IPS-15b (cell line): ENCODE measurements around the gene KCNH8.
"Not testable (repeated sequence)": the region's sequence is repeated elsewhere in the genome, so short reads cannot be mapped to it uniquely, and the experiment has no call there.

Source experiments
- H3K27me3 ChIP-seq: one replicate; pipeline ENCODE4 v1.6.1; 2013; ENCODE audit warnings: low read length; ENCODE audit not compliant: control insufficient read depth, insufficient read depth
- H3K36me3 ChIP-seq: one replicate; pipeline ENCODE4 v1.6.1; 2013; ENCODE audit warnings: low read length; ENCODE audit not compliant: control insufficient read depth, insufficient read depth
- H3K4me1 ChIP-seq: one replicate; pipeline ENCODE4 v1.6.1; 2013; ENCODE audit warnings: mild to moderate bottlenecking, low read length; ENCODE audit not compliant: control insufficient read depth, insufficient read depth
- H3K4me3 ChIP-seq: one replicate; pipeline ENCODE4 v1.5.1; 2013; ENCODE audit warnings: low read depth, low read length
- H3K9ac ChIP-seq: one replicate; pipeline ENCODE4 v1.6.1; 2013; ENCODE audit warnings: low read depth, mild to moderate bottlenecking, low read length
- H3K9me3 ChIP-seq: one replicate; pipeline ENCODE4 v1.6.1; 2013; ENCODE audit warnings: mild to moderate bottlenecking, low read length; ENCODE audit not compliant: control insufficient read depth, insufficient read depth

KCNH8 gene

DNA sequence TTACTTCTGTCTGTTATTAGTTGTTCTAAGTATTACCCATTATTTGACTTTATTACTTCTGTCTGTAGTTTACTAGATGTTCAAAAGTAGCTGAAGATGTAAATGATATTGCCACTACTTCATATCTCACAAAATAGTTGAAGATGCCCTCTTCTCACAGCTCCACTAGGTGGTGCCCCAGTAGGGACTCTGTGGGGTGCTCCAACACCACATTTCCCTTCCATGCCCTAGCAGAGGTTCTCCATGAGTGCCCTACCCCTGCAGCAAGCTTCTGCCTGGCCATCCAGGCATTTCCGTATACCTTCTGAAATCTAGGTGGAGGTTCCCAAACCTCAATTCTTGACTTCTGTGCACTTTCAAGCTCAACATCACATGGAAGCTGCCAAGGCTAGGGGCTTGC is 80.8 kb downstream of the KCNH8 start:
- Histone ChIP-seq H3K9ac (no peak overlapping the region), H3K9me3 (no peaks in the 10 kb centered on the region), H3K36me3 (no peaks in the 10 kb centered on the region), H3K4me1 (peaks cover 3% of the 10 kb centered on the region), H3K4me3 (no peak overlapping the region), H3K27me3 (no peaks in the 10 kb centered on the region)

DNA sequence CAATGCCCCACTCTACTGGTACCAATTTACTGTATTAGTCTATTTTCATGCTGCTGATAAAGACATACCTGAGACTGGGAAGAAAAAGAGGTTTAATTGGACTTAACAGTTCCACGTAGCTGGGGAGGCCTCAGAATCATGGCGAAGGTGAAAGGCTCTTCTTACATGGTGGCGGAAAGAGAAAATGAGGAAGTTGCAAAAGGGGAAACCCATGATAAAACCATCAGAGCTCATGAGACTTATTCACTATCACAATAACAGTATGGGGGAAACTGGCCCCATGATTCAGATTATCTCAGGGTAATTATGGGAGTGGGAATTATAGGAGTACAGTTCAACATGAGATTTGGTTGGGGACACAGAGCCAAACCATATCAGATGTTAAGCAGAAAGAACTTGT is 81.6 kb downstream of the KCNH8 start:
- H3K36me3 ChIP-seq, H3K9me3 ChIP-seq, H3K27me3 ChIP-seq, H3K4me1 ChIP-seq, H3K4me3 ChIP-seq, H3K9ac ChIP-seq: not testable (repeated sequence)

DNA sequence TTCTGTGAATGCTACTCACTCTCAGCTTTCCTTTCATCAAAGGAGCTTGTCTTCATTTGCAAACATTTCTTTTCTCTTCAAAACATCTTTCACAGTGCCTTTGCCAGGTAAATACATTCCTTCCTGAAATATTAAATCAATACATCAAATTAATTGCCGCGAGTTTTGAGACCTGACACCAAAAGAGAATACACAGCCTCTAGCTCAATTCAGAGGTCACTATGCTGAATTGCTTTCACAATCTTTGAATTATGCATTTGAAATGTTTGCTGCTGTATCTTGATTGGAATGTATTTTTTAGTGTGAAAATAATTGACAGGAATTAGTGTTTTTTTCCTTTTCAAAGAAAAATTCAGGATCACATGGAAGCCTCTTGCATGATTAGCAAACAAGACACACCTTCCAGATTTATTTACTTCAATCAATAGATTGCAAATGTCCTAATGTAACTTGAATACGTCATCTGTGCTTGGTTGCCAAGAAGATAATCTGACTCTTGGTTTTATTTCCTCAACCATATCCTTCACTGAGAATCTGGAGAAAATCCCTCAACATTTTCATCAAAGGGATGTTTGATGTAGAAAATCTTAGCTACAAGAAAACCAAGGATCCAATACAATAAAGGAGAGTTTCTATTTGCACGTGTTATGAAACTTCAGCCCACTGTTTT is 83.6 kb downstream of the KCNH8 start:
- H3K4me1 ChIP-seq = no peaks in the 10 kb centered on the region
- H3K36me3 ChIP-seq = no peaks in the 10 kb centered on the region
- H3K9ac ChIP-seq = no peak overlapping the region
- no peak overlapping the region for H3K4me3 ChIP-seq
- H3K9me3 ChIP-seq = no peaks in the 10 kb centered on the region
- H3K27me3 ChIP-seq = no peaks in the 10 kb centered on the region

DNA sequence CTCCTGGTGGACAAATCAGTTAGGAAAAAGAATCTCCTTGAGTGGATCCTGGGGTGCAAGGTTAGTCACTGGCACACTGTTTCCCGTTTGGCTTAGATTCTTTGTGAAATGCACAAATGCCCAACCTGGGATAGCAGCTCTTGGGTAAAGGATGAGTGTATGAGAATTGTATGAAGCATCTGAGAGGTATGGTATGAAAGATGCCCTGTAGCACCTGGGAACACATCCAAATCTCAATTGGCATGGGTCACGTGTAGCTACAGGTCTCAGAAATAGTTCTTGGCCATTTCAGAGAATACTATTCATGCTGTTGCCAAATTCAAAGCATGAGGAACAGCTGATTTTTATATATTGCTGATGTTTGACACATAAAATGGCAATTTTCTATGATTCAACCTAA is 84.3 kb downstream of the KCNH8 start:
- H3K27me3 ChIP-seq = no peaks in the 10 kb centered on the region
- H3K4me3 ChIP-seq = no peak overlapping the region
- no peak overlapping the region for H3K9ac ChIP-seq
- no peaks in the 10 kb centered on the region for H3K9me3 ChIP-seq
- no peaks in the 10 kb centered on the region for H3K36me3 ChIP-seq
- no peaks in the 10 kb centered on the region for H3K4me1 ChIP-seq

DNA sequence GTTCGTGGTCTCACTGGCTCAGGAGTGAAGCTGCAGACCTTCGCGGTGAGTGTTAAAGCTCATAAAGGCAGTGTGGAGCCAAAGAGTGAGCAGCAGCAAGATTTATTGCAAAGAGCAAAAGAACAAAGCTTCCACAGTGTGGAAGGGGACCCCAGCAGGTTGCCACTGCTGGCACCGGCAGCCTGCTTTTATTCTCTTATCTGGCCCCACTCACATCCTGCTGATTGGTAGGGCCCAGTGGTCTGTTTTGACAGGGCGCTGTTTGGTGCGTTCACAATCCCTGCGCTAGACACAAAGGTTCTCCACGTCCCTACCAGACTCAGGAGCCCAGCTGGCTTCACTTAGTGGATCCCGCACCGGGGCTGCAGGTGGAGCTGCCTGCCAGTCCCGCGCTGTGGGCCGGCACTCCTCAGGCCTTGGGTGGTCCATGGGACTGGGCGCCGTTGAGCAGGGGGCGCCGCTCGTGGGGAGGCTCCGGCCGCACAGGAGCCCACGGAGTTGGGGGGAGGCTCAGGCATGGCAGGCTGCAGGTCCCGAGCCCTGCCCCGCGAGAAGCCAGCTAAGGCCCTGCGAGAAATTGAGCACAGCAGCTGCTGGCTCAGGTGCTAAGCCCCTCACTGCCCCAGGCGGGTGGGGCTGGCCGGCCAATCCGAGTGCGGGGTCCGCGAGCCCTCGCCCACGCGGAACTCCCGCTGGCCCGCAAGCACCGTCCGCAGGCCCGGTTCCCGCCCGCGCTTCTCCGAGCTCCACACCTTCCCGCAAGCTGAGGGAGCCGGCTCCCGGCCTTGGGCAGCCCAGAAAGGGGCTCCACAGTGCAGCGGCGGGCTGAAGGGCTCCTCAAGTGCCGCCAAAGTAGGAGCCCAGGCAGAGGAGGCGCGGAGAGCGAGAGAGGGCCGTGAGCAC is 85.8 kb downstream of the KCNH8 start:
- H3K27me3 ChIP-seq, H3K9ac ChIP-seq, H3K4me1 ChIP-seq, H3K9me3 ChIP-seq, H3K4me3 ChIP-seq, H3K36me3 ChIP-seq: not testable (repeated sequence)

DNA sequence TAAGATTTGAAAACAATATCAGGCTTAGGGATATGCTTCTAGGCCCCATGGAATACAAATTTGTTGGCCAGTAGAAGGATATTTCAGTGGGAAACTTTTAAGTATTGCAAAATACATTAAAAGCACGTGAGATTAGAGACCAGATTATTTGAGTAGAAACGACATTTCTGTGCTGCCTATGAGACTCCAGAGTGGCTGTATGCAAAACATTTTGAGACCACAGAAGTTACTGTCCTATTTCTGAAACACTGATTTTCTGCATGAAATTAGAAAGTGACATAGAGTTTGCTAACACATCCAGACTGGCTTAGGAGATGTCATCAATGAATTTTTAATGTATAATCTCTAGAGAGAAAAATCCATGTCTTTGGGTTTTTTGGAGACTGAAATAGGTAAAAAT is 99.8 kb downstream of the KCNH8 start:
- no peaks in the 10 kb centered on the region for H3K36me3 ChIP-seq

DNA sequence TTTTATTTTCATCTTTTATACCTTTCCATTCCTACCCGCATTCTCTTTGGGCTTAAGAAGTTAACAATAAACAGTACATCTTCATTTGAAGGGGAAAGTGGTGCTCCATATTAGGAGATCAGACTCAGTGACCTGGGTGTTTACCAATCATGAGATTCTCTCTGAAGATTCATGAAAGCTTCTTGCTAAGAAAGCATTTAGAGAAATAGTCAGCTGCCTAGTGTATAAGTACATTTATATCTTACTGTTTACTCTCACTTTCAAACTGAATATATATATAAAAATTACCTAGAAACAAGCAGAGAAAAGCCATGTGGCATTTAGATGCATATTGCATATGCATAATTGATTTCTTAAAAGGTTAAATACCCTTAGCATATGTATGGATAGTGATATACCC is 100.5 kb downstream of the KCNH8 start:
- H3K36me3 ChIP-seq = no peaks in the 10 kb centered on the region
- H3K4me1 ChIP-seq = peaks cover 4% of the 10 kb centered on the region
- no peaks in the 10 kb centered on the region for H3K27me3 ChIP-seq
- no peaks in the 10 kb centered on the region for H3K9me3 ChIP-seq
- H3K9ac ChIP-seq = no peak overlapping the region
- H3K4me3 ChIP-seq = no peak overlapping the region

More for the DNA sequence above, 99.8 kb downstream of the KCNH8 start:
- Histone ChIP-seq H3K27me3 (no peaks in the 10 kb centered on the region), H3K9me3 (no peaks in the 10 kb centered on the region), H3K4me1 (peaks cover 4% of the 10 kb centered on the region), H3K9ac (no peak overlapping the region), H3K4me3 (no peak overlapping the region)

DNA sequence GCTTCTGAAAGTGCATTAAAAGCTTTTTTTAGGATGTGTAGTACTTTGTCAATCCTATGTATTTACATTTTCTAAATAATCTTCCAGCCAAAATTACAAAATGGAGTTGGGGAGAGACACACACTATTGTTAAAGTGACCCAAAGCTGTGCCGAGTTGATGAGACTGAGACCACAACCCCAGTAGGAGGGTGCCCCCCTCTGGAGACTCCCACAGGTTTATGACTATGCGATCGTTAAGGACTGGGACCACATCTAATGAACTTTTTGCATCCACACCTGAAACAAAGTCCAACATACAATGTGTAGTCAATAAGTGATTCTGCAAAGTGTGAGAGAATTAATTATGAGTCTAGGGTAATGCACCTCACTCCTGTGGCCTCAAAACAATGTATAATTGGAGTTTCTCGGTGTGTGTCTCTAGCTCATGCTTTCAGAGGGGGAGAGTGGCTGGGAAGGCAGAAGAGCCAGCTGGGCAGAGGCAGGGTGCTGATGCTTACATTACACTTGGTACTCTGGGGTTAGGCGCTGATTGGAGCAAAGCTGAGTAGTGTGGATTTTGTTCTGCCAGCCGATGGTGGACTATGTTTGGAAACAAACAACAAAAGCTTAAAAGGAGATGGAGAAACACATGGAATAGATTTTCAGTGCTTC is 102.8 kb downstream of the KCNH8 start:
- Histone ChIP-seq H3K4me1 (peaks cover 4% of the 10 kb centered on the region), H3K36me3 (no peaks in the 10 kb centered on the region), H3K9ac (no peak overlapping the region), H3K4me3 (no peak overlapping the region), H3K9me3 (no peaks in the 10 kb centered on the region), H3K27me3 (no peaks in the 10 kb centered on the region)

DNA sequence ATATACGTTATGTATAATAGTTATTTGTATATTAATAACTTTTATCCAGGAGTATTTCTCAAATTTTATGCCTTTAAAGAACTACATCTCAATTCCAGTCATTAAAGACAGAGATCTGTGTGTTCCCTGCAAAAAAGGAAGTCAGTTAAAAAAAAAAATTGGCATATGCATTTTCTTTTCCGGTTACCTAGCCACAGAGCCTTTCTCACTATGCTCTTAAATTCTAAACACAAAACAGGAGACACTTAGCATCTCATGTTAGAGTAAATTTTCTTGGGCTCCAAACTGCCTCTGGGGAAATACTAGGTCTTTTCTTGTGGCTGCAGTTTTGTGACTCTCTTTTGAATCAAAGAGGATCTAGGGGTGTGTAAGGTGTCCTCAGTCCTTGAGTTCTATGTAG is 105.9 kb downstream of the KCNH8 start:
- Histone ChIP-seq H3K9me3 (no peaks in the 10 kb centered on the region), H3K27me3 (no peaks in the 10 kb centered on the region), H3K36me3 (no peaks in the 10 kb centered on the region), H3K9ac (no peak overlapping the region), H3K4me1 (peaks cover 4% of the 10 kb centered on the region), H3K4me3 (no peak overlapping the region)

DNA sequence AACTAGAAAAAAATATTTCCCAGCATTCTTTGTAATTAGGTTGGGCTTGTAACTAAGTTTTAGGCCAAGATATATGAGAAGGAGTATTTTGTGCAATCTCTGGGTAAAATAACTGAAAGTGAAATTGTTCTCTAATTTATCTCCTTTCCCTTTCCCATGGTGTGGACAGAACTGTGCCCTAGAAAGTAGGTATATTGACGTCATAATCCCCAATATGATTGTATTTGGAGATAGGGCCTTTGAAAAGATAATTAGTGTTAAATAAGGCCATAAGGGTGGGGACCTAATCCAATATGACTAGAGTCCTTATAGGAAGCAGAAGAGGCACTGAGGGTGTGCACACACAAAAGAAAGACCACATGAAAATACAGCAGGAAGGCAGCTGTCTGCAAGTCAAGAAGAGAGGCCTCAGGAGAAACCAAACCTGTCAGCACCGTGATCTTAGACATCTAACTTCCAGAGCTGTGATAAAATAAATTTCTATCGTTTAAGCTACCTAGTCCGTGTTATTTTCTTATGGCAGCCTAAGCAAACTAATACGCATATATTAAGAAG is 106.6 kb downstream of the KCNH8 start:
- Histone ChIP-seq H3K4me3 (no peak overlapping the region), H3K36me3 (no peaks in the 10 kb centered on the region), H3K9ac (no peak overlapping the region), H3K9me3 (no peaks in the 10 kb centered on the region), H3K4me1 (peaks cover 4% of the 10 kb centered on the region), H3K27me3 (no peaks in the 10 kb centered on the region)

DNA sequence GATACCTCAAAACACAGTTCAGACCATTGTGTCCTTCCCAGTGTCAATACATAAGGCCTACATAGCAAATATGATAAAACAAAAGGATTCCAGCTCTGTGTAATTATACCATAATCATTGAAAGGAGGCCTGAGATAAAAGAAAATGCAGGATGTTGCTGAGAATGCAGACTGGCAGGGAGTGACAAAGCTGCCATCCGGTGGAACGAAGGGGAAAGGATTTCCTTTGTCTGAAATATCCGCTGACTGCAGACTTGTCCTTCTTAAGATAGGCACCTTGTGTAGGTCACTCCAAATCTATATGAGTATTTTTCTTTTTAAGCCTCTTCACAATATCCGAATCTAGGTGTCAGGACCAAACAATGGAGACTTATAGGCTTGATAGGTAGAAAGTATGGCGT is 108.0 kb downstream of the KCNH8 start:
- Histone ChIP-seq H3K4me1 (peaks cover under 1% of the 10 kb centered on the region), H3K9me3 (no peaks in the 10 kb centered on the region), H3K36me3 (no peaks in the 10 kb centered on the region), H3K4me3 (no peak overlapping the region), H3K9ac (no peak overlapping the region), H3K27me3 (no peaks in the 10 kb centered on the region)
